GM19438 (cell line): ENCODE data around the gene TMEM272.

Source experiments
- ATAC-seq: cut with Tn5 transposase; IDR thresholded peaks from one replicate; pipeline ENCODE4 v1.9.1; 2021; ENCODE audit warnings: low read depth; ENCODE audit not compliant: unreplicated experiment

Gene TMEM272

DNA sequence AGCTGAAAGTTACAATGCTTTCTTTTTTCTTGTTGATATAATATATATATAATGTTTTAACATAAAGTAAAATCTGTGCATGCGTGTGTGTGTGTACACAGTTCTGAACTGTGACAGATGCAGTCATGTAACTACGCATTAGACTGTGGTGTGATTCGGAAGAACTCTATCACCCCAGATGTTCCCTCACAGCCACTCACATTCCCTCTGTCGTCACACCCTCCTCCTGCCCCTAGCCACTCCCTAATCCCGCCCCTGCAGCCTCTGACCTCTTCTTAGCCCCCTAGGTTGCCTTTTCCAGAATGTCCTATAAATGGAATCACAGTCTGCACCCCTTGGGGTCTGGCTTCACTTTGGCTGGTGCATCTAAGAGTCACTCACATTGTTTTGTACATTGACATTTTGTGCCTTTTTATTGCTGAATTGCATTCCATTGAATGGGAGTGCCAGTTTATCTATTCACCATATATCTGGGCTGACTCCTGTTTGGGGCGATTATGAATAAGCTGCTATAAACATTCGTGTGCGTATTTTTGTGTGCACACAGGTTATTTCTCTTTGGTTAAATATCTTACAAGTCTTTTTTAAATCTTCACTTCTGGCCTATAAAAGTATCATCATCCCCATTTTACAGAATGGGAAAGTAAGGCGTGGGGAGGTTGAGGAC lies 61.4 kb downstream of the TMEM272 start:
- ATAC-seq = no peak

GRCh38 chr13:51782026-51782710 lies 62.8 kb downstream of the TMEM272 start:
- no peak for ATAC-seq

DNA sequence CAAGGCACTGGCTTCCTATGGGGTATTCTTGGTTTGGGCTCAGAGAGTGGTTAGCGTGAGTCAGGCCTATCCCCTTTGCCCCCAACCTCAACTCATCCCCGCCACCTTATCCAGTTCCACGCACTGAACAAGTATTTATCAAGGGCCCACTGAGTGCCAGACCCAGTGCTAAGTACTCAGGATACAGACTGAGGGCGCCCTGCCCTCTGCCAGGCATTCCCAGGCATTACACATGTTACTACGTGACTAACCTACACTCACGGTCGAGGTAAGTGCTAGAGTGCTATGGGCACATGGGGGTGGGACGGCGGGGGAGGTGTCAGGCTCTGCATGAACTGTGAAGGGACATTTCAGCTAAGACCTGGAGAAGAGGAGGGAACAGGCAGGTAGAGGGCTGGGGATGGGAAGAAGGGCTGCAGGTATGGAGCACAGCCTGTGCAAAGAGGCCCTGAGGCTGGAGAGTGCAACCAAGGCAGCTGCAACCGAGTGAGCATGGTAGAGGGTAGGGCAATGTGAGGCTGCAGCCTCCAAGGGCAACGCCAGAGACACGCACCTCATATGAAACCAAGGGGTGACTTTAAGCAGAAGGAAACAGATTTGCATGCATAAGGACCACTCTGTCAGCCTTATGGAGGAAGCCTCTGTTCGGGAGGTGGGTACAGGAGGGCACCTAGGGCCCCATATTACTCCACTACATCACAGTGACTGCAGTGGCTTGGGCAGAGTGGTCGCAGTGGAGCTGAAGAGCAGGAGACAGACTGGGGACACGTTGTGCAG lies 63.5 kb downstream of the TMEM272 start:
- ATAC-seq = no peak

- no peak for ATAC-seq
Observed at GRCh38 chr13:51780099-51780498, 64.9 kb downstream of the TMEM272 start.

DNA sequence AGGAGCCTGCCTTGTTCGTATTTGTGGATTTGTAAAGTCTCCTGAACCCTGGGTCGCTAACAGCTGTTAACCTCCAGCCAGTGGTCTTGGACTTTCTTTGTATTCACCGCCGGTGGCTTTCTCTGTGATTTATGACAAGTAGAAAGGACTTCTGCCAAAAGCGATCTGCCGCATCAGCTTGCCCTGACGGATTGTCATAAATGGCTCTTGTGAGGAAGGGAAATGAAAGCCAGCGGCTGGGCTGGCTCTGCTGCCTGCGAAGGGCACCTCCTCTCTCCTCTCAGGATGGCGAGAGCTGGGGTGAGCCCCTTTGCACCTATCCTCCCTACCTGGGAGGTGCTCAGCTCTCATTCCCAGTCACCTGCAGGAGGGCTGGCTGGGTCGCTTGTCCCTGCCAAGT lies 66.6 kb downstream of the TMEM272 start:
- ATAC-seq = no peak

GRCh38 chr13:51777921-51778320 lies 67.1 kb downstream of the TMEM272 start:
- no peak for ATAC-seq

- no peak for ATAC-seq
Observed at GRCh38 chr13:51776179-51776578, 68.8 kb downstream of the TMEM272 start.

DNA sequence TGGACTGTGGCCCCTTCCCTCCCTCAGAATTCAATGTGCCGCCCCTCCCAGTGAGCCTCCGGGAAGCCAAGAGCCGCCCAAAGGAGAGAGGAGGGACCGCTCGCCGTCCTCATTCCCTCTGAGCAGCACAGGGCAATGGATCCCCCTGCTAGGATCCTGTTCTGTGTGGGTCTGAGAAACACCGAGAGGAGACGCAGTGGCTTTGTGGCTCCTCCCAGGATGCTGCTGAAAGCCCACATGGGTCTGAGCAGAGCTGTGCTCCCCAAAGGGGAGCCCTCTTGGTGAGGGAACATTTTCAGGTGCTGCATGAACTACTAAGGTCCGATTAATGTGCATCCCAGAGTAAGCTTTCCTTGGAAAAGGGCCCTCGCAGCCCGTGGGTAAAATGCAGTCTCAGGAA lies 71.5 kb downstream of the TMEM272 start:
- ATAC-seq = no peak

- ATAC-seq = no peak
Observed at GRCh38 chr13:51772781-51773180, 72.2 kb downstream of the TMEM272 start.

DNA sequence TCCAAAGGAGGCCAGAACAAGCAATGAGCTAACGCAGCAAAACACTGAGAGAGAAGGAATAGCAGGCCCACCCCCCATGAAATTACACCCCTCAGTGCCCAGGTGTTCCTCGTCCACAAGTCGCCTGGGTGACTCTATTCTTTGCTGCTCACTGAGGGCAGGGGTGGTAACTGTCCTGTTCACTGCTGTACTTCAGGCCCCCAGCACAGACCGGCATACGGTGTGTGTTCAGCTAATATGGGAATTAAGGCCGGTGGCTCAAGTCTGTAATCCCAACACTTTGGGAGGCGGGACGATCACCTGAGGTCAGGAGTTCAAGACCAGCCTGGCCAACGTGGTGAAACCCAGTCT lies 72.9 kb downstream of the TMEM272 start:
- no peak for ATAC-seq

DNA sequence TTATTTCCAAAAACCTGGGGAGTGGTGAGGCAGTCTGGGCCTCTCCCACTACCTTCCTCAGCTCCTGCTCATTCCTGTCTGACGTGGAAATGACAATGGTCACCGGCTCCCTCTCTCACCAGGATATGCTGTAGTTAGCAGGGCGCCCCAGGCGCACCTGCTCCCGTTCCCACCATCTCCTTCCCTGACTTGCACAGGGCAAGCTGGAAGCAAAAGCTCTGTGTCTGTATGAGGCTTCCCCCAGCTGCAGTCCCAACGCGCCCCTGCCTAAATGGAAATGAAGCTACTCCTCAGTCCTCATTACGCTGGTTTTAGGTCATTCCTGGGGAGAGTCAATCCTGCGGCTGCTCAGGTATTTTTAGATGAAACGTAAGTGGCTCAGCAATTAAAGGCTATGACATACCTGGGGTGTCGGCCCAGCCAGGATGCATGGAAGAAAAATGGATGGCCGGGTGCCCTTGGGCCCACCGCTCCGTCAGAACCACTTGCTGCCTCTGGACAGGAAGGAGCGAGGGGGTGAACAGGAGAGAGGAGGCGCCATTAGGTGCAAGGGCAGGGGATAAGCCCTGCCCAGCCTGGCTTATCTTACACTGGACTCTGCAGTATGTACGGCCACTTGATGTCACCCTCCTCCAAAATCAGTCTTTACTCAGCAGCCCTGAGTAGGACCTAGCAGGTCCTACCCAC lies 73.4 kb downstream of the TMEM272 start:
- ATAC-seq = no peak

DNA sequence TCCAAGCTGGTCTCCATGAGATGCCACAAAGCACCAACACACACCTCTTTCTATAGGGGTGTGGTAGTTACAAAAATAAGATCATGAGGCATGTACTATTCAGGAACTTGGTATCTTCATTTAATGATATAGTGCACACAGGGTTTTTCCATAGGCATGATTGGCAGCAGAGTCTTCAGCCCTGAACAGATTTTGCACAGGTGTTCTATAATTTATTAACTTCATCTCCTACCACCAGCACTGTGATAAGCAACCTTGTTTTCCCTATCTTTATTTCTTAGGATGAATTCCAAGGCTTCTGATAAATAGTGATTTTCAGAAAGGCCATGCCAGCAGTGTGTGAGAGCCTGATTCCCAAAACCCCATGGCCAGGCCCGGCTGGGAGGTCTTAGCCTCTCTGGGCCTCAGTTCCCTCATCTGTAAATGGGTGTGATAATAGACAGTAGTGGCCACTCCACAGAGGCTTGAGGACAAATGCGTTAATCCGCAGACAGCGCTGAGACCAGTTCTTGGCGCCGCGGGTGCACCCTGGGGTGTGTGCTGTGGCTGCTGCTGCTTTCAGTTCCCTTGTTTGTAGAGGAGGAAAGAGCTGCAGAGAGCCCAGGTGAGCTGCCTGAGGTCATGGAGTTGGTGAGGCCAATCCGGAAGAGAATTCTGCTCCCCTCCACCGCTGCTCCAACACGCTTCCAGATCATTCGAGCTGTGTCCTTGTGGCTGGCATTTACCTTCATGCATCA lies 74.1 kb downstream of the TMEM272 start:
- no peak for ATAC-seq

GRCh38 chr13:51770160-51770559 lies 74.8 kb downstream of the TMEM272 start:
- no peak for ATAC-seq

DNA sequence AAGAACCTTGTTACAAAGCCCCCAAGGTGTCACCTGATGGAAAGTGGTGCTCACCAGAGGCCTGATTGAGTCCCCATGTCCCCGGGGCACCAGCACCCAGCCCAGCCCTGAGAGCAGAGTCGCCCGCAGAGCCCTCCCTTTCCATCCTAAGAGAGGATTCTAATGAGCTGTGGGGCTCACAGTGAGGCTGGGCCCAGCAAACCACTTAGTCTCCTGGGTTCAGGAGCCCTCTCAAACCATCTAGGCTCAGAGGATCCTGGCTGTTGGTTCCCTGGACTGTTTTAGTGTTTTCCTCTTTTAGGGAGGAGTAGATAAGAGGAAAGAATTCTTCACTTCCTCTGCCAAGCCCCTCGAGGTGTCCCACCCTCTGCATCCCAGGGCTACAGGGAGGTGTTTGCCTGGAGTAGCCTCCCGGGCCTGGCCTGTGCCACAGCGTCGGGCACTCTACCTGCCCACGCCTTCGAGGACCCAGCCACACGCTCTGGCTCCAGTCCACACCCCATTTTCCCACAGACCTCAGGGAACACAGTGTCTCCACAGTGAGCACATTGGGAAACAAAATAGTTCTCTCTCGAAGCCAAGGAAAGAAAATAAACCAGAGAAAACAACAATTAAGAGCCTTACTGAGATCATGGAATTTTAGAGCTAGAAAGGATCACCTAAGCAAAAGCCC lies 75.4 kb downstream of the TMEM272 start:
- no peak for ATAC-seq

DNA sequence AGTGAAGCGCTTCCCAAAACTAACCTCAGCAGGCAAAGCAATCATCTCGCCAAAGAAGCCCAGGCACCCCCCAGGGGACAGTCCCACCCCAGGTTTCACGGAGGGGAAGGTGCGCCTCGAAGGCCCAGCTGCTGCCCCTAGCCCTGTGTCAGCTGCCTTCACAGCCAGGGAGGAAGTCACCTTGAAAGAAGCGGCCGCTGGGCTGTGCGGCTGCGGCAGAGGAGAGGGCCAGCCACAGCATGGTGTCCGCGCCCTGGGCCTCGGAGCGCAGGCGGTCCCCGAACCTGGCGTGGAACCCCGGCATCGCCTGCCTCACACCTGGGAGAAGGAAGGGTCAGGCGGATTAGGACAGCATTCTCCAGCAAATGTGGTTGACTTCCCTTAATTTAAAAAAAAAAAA lies 76.0 kb downstream of the TMEM272 start:
- ATAC-seq = no peak

GRCh38 chr13:51768378-51768921 lies 76.5 kb downstream of the TMEM272 start:
- no peak for ATAC-seq

DNA sequence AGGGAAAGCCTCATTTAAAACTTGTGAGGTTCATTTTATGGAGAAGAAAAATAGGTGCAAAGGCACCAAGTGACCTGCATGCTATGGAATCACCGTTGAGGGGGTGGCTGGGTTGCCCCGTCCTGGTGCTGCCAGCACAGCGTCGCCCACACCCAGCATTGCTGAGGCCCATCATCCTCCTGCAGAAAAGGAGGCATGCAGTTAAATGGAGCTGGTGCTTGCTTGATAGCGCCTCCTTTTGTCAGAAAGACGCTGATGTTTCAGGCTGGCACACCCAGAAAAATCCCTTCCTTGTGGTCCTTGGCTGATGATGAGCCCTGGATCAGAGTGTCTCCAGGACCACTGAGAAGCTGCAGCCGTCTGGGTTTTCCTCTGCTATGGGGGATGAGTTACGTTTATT lies 77.9 kb downstream of the TMEM272 start:
- no peak for ATAC-seq

DNA sequence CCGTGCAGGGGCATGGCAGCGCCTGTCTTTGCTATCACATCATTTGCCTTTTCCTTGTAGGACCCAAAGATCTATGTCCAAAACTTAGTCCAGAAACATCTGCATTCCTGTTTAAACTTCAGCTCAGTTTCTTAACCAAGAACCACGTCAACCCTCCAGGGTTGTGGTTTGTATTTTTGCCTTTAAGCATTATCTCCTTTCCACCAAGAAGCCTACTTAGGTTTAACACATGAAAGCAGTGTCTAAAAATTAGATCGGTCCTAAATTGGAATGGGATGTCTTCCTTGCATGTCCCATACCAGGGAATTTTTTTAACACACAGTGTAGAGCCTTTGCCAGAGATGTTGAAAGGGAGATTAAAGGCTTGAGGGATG lies 79.8 kb downstream of the TMEM272 start:
- ATAC-seq = no peak

DNA sequence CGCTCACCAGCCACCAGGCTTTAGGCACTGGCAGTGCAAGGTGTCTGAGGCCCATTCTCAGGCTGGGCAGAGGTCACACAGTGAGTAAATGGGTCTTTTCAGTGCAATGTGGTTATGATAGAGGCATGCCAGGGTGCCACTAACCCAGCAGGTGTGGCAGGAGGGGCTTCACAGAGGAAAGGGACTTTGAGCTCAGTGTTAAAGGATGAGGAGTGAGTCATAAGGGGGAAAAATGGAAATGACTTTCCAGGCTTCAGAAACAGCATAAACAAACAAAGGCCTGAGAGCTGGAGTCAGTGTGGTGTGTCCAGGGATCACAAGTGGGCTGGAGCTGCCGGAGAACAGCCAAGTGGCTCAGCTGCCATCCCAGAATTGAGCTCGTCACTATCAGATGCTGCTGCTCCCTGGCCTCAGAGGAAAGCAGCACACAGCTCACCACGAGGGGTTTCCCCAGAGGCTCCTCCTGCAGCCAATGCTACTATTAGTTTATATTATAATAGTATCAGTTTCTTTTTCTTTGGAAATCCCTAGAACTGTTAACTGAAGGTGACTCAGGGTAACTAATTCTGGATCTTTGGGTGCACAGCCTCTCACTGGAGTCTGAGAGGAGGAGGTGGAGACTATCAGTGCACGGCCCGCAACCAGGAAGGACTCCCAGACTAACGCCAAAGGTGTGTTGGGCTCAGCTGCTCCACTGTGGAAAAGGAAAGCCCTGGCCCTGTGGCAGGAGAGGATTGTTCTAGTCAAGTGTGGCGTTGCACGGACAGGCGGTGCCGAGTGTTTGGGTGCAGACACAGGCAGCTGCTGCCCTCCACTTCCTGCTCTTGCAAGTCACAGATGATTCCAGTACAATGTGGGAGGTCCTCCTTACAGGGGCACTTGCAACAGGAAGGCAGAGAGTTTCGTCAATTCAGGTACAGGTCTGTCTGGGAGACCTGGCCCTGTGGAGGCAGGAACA lies 80.5 kb downstream of the TMEM272 start:
- peak; percentile 80 for ATAC-seq
